Left hindlimb (tissue), 1 donor: ENCODE measurements around the gene ZFAND2A.
"Not testable (repeated sequence)": the region's sequence is repeated elsewhere in the genome, so short reads cannot be mapped to it uniquely, and the experiment has no call there.

Source experiments
- DNase-seq: peaks from one replicate; pipeline ENCODE4 v3.0.0-alpha.2; 2018

Gene ZFAND2A

GRCh38 chr7:1150400-1151002, 9.5 kb downstream of the ZFAND2A start:
- DNase-seq = peak; percentile 4

- DNase-seq = peak; percentile 20
These were observed 10.6 kb downstream of the ZFAND2A start for GRCh38 chr7:1149351-1149794.

DNA sequence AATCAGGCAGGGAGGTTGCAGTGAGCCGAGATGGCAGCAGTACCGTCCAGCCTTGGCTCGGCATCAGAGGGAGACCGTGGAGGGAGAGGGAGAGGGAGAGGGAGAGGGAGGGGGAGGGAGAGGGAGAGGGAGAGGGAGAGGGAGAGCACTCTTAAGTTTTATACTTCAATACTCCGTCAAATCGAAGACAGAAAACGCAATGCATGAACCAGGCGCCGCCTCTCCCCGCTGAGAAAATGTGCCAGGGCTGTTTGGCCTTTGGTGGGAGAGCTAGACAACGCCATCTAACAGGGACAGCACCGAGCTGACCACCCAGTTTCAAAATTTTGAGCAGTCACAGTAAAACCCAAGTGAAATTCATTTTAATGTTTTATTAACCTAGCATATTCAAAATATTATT, 12.1 kb downstream of the ZFAND2A start:
- DNase-seq = not testable (repeated sequence)

DNA sequence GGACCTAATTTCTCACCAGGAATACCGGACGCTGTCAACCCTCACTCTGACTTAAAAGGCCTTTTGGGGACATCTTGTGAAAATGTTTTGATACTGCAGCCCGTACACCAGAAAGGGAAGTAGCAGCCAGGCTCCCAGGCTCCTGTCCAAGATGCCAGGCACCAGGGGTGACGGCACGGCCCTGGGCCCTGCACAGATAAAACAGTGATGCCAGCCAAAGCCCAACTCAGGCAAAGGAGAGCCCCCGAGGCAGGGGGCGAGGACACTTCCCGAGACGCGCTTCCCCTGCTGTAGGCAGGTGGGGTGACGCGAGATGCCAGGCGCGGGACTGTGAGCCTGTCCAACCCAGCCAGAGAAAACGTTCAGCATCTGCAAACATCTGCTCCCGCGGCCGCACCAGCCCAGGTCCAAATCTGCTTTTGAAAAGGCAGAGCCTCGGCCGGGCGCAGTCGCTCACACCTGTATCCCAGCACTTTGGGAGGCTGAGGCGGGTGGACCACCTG, 15.7 kb downstream of the ZFAND2A start:
- DNase-seq = peak; percentile 20

DNA sequence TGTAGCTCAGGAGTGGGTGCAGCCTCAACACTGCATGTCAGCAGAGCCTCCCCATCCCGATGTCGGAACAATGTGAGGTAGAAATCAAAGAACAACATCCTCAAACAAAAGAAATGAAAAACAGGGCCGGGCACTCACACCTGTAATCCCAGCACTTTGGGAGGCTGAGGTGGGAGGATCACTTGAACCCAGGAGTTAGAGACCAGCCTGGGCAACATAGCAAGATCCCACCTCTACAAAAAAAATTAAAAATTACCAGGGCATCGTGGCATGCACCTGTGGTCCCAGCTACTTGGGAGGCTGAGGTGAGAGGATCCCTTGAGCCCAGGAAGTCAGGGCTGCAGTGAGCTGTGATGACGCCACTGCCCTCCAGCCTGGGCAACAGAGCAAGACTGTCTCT, 17.0 kb downstream of the ZFAND2A start:
- peak; percentile 1 for DNase-seq

- no peak for DNase-seq
These were observed 17.9 kb downstream of the ZFAND2A start for GRCh38 chr7:1142051-1142635.

GRCh38 chr7:1141651-1142050, 18.3 kb downstream of the ZFAND2A start:
- DNase-seq = no peak

- no peak for DNase-seq
These were observed 19.4 kb downstream of the ZFAND2A start for GRCh38 chr7:1140476-1141104.

- DNase-seq = no peak
These were observed 22.4 kb downstream of the ZFAND2A start for GRCh38 chr7:1137517-1138167.

GRCh38 chr7:1136841-1137516, 23.0 kb downstream of the ZFAND2A start:
- peak; percentile 16 for DNase-seq

DNA sequence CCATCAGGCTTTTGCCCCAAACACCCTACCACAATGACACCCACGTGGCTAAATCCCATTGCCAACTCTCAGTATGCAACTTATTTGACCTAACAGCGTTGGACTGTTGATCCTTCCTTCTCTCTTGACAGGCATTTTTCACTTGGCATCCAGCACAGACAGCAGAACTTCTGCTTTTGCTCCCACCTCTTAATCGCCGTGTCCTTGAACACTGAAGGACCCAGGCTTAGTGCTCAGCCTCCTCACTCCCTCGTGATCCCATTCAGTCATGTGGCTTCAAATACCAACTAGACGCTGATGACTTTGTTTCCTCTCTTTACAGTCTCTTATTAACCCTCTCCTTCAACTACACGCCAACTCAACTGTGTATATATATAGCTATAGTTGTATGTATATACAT, 25.0 kb downstream of the ZFAND2A start:
- no peak for DNase-seq

DNA sequence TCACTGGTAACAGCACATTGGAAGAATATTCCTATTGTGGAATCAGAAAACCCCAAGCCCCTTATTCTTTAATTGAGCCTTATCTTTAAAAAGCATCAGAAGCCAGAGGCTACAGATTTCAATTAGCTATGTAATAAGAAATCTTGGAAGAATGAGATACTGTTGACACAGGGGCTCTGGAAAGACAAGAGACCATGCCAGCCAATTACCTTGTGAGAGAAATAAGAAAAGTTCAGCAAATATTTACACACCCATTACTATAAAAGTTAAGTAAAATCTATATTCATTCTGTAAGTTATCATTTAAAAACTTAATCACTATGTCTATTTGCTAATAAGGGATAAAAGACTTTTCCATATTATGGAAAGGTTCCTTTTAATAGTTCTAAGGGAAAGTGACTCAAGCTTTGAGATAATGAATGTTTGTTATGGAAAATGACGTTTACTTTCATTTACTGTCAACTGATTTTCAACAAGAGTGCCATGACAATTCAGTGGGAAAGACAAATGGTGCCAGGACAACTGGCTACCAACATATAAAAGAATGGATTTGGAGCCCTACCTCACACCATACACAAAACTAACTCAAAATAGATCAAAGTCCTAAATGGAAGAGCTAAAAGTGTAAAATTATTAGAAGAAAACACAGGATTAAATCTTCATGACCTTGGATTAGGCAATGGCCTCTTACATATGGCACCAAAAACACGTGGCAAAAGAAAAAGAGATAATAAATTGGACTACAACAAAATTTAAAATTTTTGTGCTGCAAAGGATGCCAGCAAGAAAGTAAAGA, 28.3 kb downstream of the ZFAND2A start:
- no peak for DNase-seq

DNA sequence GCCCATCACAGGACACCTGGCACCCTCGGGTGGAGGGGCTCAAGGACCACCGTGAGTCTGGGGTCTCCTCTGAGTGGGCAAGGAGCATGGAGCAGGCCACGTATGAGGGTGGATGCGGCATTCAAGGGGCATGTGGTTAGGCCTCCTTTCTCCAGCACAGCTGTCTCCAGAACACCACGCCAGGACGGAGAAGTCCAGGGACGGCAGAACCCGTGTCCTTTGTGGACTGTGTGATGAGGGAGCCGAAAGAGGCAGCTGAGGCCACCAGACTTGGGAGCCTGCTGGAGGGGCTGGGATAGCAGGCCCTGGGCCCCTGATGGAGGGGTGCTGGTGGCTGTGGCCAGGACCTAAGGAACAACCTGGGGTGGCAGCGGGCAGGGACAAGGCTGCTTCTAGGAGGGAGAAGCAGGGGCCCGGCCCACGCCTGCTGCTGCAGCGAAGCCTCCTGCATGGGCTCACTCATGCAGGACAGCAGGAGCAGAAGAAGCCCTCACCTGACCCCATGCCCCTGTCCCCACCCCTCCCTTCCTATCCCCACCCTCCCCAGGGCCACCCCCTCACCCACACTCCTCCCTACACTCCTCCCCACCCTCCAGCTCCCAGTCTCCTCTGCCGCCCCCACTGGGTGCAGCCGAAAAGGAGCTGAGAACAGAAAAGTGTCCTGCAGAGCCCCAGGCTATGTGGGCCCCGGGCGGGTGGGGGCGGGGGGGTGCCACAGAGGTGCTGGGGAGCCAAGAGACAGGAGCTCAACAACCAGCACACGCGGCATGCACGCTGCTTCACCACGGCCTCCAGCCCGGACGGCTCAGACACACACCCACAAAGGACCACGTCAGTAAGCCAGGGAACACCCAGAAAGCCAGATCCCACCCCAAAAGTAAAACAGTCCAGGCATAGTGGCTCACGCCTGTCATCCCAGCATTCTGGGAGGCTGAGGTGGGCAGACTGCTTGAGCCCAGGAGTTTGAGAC, 29.7 kb downstream of the ZFAND2A start:
- peak; percentile 22 for DNase-seq

GRCh38 chr7:1129431-1129830, 30.6 kb downstream of the ZFAND2A start:
- DNase-seq = no peak

DNA sequence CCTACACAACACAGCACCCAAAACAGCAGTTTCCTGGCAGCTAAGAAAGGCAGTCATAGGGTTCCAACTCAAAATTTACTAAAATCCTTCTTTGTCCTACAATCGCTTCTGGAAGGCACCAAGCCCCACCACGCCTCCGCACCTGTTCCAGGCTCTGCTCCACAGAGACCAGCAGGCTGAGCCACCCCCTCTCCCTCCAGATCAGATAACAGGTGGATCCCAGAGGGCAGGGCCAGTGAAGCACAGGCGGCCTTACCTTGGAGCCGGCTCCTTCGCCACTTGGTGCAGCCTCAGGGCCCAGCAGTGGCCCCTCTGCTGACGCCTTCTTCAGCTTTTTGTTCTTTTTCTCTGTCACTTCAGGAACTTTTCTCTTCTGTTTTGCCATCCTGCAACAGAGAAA, 33.0 kb downstream of the ZFAND2A start:
- no peak for DNase-seq

- no peak for DNase-seq
These were observed 34.4 kb downstream of the ZFAND2A start for GRCh38 chr7:1125603-1125969.

- DNase-seq = no peak
These were observed 35.0 kb downstream of the ZFAND2A start for GRCh38 chr7:1124816-1125602.

DNA sequence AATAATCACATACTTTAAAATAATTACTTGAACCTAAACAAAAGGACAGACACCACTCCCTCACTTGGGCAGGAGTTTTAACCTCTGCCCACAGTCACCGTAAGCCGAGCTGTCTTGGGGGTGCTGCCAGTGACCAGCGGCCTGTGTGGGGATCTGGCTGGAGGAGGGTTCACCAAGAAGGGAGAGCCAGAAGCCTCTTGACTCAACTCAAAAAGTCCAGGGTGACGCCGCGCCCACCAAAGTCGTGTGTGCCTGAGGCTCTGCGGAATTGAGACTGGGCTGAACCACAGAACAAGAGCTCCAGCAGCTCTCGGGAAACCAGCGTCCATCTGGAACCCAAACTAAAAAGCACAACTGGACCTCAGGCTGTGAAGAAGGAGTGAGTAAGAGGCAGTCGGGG, 35.8 kb downstream of the ZFAND2A start:
- no peak for DNase-seq

GRCh38 chr7:1123715-1124114, 36.3 kb downstream of the ZFAND2A start:
- DNase-seq = peak; percentile 90

- DNase-seq = no peak
These were observed 37.0 kb downstream of the ZFAND2A start for GRCh38 chr7:1122832-1123501.
